Brain microvascular endothelial cell (primary cell): Measurements from ENCODE around the gene SPTBN5.

Experiments
- DNase-seq: peaks from one replicate; pipeline ENCODE4 v3.0.0-alpha.2; 2020
- H3K27ac ChIP-seq: fragments of 250-450 bp; sonication (Bioruptor Pico); 2 replicates; pipeline ENCODE4 v1.5.1; 2020; ENCODE audit warnings: mild to moderate bottlenecking, moderate library complexity
- H3K27me3 ChIP-seq: fragments of 250-450 bp; sonication (Bioruptor Pico); replicated peaks from 2 replicates; pipeline ENCODE4 v1.5.1; 2020; ENCODE audit warnings: mild to moderate bottlenecking
- H3K36me3 ChIP-seq: fragments of 250-450 bp; sonication (Bioruptor Pico); replicated peaks from 2 replicates; pipeline ENCODE4 v1.5.1; 2020; ENCODE audit warnings: mild to moderate bottlenecking
- H3K4me3 ChIP-seq: 2 replicates; pipeline ENCODE4 v1.5.1; 2011; ENCODE audit warnings: low read depth, mild to moderate bottlenecking, control low read depth, low read length, moderate library complexity
- in situ Hi-C: cut with HindIII; loops from 2 replicates; pipeline ENCODE4 v1.10.0; 2017; ENCODE audit warnings: low sequenced_read_pairs, low pct_ligation_motif_present
- TF ChIP-seq, protein P1 (sequence below): IDR thresholded peaks from 2 replicates; pipeline ENCODE4 v1.5.1; 2011; ENCODE audit warnings: low read depth, mild to moderate bottlenecking, moderate library complexity, low read length, control low read depth, inconsistent platforms; ENCODE audit errors: missing control alignments

SPTBN5 gene

GRCh38 chr15:41851167-41851523 lies 42.7 kb downstream of the SPTBN5 start:
- Histone ChIP-seq H3K27me3 (no peaks in the 10 kb centered on the region), H3K36me3 (peaks cover 3% of the 10 kb centered on the region), H3K4me3 (no peak overlapping the region), H3K27ac (no peak overlapping the region)
- TF ChIP-seq, protein P1, sequence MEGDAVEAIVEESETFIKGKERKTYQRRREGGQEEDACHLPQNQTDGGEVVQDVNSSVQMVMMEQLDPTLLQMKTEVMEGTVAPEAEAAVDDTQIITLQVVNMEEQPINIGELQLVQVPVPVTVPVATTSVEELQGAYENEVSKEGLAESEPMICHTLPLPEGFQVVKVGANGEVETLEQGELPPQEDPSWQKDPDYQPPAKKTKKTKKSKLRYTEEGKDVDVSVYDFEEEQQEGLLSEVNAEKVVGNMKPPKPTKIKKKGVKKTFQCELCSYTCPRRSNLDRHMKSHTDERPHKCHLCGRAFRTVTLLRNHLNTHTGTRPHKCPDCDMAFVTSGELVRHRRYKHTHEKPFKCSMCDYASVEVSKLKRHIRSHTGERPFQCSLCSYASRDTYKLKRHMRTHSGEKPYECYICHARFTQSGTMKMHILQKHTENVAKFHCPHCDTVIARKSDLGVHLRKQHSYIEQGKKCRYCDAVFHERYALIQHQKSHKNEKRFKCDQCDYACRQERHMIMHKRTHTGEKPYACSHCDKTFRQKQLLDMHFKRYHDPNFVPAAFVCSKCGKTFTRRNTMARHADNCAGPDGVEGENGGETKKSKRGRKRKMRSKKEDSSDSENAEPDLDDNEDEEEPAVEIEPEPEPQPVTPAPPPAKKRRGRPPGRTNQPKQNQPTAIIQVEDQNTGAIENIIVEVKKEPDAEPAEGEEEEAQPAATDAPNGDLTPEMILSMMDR = no peak
- in situ Hi-C loops = no loop called here
- DNase-seq = no peak

DNA sequence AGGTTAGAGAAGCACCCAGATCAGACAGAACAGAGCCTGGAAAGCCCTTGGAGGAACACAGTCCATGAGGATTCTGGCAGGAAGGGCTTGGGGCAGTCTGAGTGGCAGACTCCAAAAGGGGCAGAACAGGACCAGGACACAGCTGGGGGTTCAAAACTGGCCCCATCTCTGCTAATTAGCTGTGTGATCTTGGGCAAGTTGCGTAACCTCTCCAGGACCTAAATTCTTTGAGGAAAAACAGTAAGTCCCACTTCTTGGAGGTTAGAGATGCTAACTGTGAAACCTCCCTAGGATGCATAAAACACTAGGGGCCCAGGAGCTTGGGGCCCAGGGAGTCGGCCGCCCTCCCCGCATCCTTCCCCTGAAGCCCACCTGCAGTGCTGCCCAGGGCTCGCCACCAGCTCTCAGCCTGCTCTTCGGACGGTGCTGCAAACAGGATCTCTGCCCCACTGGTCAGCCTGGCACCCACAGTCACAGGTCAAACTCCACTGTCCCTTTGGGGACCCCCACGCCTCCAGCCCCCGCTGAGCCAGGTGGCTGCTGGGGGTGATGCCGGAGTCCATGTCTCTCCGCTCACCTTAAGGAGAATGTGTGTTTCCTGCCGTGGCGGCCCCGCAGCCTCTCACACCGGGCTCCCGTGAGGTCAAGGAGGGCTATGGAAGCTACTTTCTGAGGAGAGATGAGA lies 43.2 kb downstream of the SPTBN5 start:
- TF ChIP-seq, protein P1 = no peak
- in situ Hi-C loops = no loop called here
- H3K36me3 ChIP-seq = peaks cover 3% of the 10 kb centered on the region
- no peaks in the 10 kb centered on the region for H3K27me3 ChIP-seq
- no peak for DNase-seq
- H3K4me3 ChIP-seq = no peak overlapping the region
- no peak overlapping the region for H3K27ac ChIP-seq

- TF ChIP-seq, protein P1 = no peak
- no peak overlapping the region for H3K27ac ChIP-seq
- in situ Hi-C loops = no loop called here
- H3K36me3 ChIP-seq = peaks cover 3% of the 10 kb centered on the region
- H3K4me3 ChIP-seq = no peak overlapping the region
- H3K27me3 ChIP-seq = no peaks in the 10 kb centered on the region
- no peak for DNase-seq
These were observed 44.0 kb downstream of the SPTBN5 start for GRCh38 chr15:41849861-41850260.

- Histone ChIP-seq H3K36me3 (peaks cover 3% of the 10 kb centered on the region), H3K27me3 (no peaks in the 10 kb centered on the region), H3K27ac (no peak overlapping the region), H3K4me3 (no peak overlapping the region)
- TF ChIP-seq, protein P1 = no peak
- no peak for DNase-seq
- in situ Hi-C loops = no loop called here
These were observed 44.6 kb downstream of the SPTBN5 start for GRCh38 chr15:41849204-41849603.

DNA sequence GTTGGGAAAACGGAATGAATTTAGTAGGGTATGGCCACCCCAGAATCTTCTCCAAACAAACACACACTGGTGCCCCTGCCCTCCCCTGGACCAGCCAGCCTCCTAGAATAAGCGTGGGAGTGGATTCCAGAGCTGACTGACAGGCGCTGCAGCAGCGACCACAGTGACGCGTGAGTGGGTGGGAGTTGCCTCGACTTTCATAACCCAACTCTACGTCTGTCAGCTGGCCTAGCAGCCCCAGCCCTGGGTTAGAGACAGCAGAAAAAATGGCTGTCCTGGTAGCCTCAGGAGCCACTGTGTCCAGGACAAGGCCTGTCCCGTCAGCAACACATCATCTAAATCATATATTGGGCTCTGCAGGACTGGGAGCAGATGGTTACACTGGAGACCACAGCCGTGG lies 45.2 kb downstream of the SPTBN5 start:
- TF ChIP-seq, protein P1 = no peak
- in situ Hi-C loops = no loop called here
- DNase-seq = no peak
- no peak overlapping the region for H3K27ac ChIP-seq
- no peak overlapping the region for H3K4me3 ChIP-seq
- no peaks in the 10 kb centered on the region for H3K27me3 ChIP-seq
- H3K36me3 ChIP-seq = peaks cover 3% of the 10 kb centered on the region

- Histone ChIP-seq H3K36me3 (peaks cover 3% of the 10 kb centered on the region), H3K27ac (no peak overlapping the region), H3K27me3 (no peaks in the 10 kb centered on the region), H3K4me3 (no peak overlapping the region)
- in situ Hi-C loops = no loop called here
- DNase-seq = no peak
- TF ChIP-seq, protein P1 = no peak
These were observed 45.9 kb downstream of the SPTBN5 start for GRCh38 chr15:41847981-41848380.
